ENCODE measurements around the gene ACTA1.
A peak's percentile ranks its signal among the peaks of the same experiment; 100 is the strongest.
"Not testable (repeated sequence)": the region's sequence is repeated elsewhere in the genome, so short reads cannot be mapped to it uniquely, and the experiment has no call there.

Gene ACTA1

DNA sequence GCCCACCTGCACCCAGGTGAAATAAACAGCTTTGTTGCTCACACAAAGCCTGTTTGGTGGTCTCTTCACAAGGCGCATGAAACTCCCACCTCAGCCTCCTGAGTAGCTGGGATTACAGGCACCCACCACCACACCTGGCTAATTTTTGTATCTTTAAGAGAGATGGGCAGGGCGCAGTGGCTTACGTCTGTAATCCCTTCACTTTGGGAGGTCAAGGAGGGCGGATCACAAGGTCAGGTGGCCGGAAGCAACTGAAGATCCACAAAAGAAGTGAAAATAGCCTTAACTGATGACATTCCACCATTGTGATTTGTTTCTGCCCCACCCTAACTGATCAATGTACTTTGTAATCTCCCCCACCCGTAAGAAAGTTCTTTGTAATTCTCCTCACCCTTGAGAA is 15.3 kb downstream of the ACTA1 start:
- WGBS = 56% methylated on average over 6 of the region's 6 CpGs
- not testable (repeated sequence) for H3K9me3 ChIP-seq (ENCODE audit: control insufficient read depth, low read length); H3K4me1 ChIP-seq (ENCODE audit: control insufficient read depth, insufficient read depth, low read depth, low read length); H2BK5ac ChIP-seq (ENCODE audit: low read depth, low read length, poor library complexity, severe bottlenecking); H2BK15ac ChIP-seq (ENCODE audit: low read depth, poor library complexity, severe bottlenecking); H3K4ac ChIP-seq (ENCODE audit: low read depth in 1 of 2, low read length in 2 of 2); H2AFZ ChIP-seq (ENCODE audit: low read depth, low read length); H3K4me3 ChIP-seq (ENCODE audit: insufficient read depth in 1 of 2, low read depth in 1 of 2, low read length in 2 of 2); H3K4me2 ChIP-seq (ENCODE audit: low read length, poor library complexity, severe bottlenecking); DNase-seq; H3K9ac ChIP-seq (ENCODE audit: low read length); H3K14ac ChIP-seq (ENCODE audit: low read length in 2 of 2); H4K91ac ChIP-seq (ENCODE audit: low read length); H2BK120ac ChIP-seq (ENCODE audit: low read depth, low read length); H2AK5ac ChIP-seq (ENCODE audit: low read length, severe bottlenecking); H3K79me1 ChIP-seq (replicated peaks; ENCODE audit: low read length, poor library complexity, severe bottlenecking); H3K23ac ChIP-seq (ENCODE audit: low read length in 2 of 2); H2BK12ac ChIP-seq (ENCODE audit: low read length in 2 of 2); H3K18ac ChIP-seq (ENCODE audit: low read depth in 1 of 2, low read length in 2 of 2); H4K8ac ChIP-seq (ENCODE audit: low read length); H3K36me3 ChIP-seq (ENCODE audit: control insufficient read depth in 1 of 2, insufficient read depth in 2 of 2, low read depth in 1 of 2, low read length in 2 of 2); H3K27ac ChIP-seq (ENCODE audit: low read length, poor library complexity, severe bottlenecking)
- H3K27me3 ChIP-seq (ENCODE audit: control insufficient read depth in 1 of 2, insufficient read depth in 1 of 2, low read length in 2 of 2) = peaks cover 9 to 17% of the 10 kb centered on the region in 2 experiments

DNA sequence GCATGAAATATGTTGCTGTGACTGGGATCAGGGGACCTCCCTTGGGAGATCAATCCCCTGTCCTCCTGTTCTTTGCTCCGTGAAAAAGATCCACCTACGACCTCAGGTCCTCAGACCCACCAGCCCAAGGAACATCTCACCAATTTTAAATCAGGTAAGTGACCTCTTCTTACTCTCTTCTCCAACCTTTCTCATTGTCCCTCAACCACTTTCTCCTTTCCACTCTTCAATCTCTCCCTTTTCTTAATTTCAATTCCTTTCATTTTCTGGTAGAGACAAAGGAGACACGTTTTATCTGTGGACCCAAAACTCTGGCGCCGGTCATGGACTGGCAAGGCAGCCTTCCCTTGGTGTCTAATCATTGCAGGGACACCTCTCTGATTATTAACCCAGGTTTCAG is 21.1 kb downstream of the ACTA1 start:
- not testable (repeated sequence) for H3K4me2 ChIP-seq (ENCODE audit: low read length, poor library complexity, severe bottlenecking); H2BK15ac ChIP-seq (ENCODE audit: low read depth, poor library complexity, severe bottlenecking); H3K14ac ChIP-seq (ENCODE audit: low read length in 2 of 2); H3K23ac ChIP-seq (ENCODE audit: low read length in 2 of 2); H3K79me1 ChIP-seq (replicated peaks; ENCODE audit: low read length, poor library complexity, severe bottlenecking); H3K4me3 ChIP-seq (ENCODE audit: insufficient read depth in 1 of 2, low read depth in 1 of 2, low read length in 2 of 2); H2BK5ac ChIP-seq (ENCODE audit: low read depth, low read length, poor library complexity, severe bottlenecking); H2BK120ac ChIP-seq (ENCODE audit: low read depth, low read length); H3K9me3 ChIP-seq (ENCODE audit: control insufficient read depth, low read length); DNase-seq; H3K18ac ChIP-seq (ENCODE audit: low read depth in 1 of 2, low read length in 2 of 2); H3K36me3 ChIP-seq (ENCODE audit: control insufficient read depth in 1 of 2, insufficient read depth in 2 of 2, low read depth in 1 of 2, low read length in 2 of 2); H2AK5ac ChIP-seq (ENCODE audit: low read length, severe bottlenecking); H4K91ac ChIP-seq (ENCODE audit: low read length); H2BK12ac ChIP-seq (ENCODE audit: low read length in 2 of 2); H3K4ac ChIP-seq (ENCODE audit: low read depth in 1 of 2, low read length in 2 of 2); H3K9ac ChIP-seq (ENCODE audit: low read length); H2AFZ ChIP-seq (ENCODE audit: low read depth, low read length); H3K27ac ChIP-seq (ENCODE audit: low read length, poor library complexity, severe bottlenecking); H4K8ac ChIP-seq (ENCODE audit: low read length)
- Histone ChIP-seq H3K4me1 (ENCODE audit: control insufficient read depth, insufficient read depth, low read depth, low read length) (peaks cover 14% of the 10 kb centered on the region), H3K27me3 (ENCODE audit: control insufficient read depth in 1 of 2, insufficient read depth in 1 of 2, low read length in 2 of 2) (peaks cover 25 to 43% of the 10 kb centered on the region in 2 experiments)
- WGBS = 93% methylated on average over 5 of the region's 5 CpGs

DNA sequence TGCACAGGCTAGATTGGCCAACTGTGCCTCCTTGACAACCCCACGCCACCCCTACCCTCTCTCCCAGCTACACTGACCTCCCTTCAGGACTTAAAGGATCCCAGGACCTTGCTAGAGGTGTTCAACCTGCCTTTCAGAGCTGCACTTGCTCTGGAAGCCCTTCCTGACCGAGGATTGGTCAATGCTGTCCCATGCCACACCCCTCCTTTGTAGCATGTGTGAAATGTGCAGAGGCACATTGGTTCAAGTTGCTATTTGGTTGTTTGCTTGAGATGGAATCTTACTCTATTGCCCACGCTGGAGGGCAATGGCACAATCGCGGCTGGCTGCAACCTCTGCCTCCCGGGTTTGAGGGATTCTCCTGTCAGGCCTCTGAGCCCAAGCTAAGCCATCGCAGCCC is 21.8 kb downstream of the ACTA1 start:
- Histone ChIP-seq H2BK120ac (ENCODE audit: low read depth, low read length) (no peak overlapping the region), H4K8ac (ENCODE audit: low read length) (no peak overlapping the region), H3K36me3 (ENCODE audit: control insufficient read depth in 1 of 2, insufficient read depth in 2 of 2, low read depth in 1 of 2, low read length in 2 of 2) (no peaks in the 10 kb centered on the region), H2AK5ac (ENCODE audit: low read length, severe bottlenecking) (no peak overlapping the region), H3K18ac (ENCODE audit: low read depth in 1 of 2, low read length in 2 of 2) (no peak overlapping the region), H3K9ac (ENCODE audit: low read length) (no peak overlapping the region), H4K91ac (ENCODE audit: low read length) (no peak overlapping the region), H2BK12ac (ENCODE audit: low read length in 2 of 2) (no peak overlapping the region), H3K9me3 (ENCODE audit: control insufficient read depth, low read length) (no peaks in the 10 kb centered on the region), H3K27ac (ENCODE audit: low read length, poor library complexity, severe bottlenecking) (no peak overlapping the region), H3K4me1 (ENCODE audit: control insufficient read depth, insufficient read depth, low read depth, low read length) (peaks cover 22% of the 10 kb centered on the region), H3K79me1 (replicated peaks; ENCODE audit: low read length, poor library complexity, severe bottlenecking) (no peaks in the 10 kb centered on the region), H3K4ac (ENCODE audit: low read depth in 1 of 2, low read length in 2 of 2) (no peak overlapping the region), H3K27me3 (ENCODE audit: control insufficient read depth in 1 of 2, insufficient read depth in 1 of 2, low read length in 2 of 2) (peaks cover 32 to 50% of the 10 kb centered on the region in 2 experiments), H3K14ac (ENCODE audit: low read length in 2 of 2) (no peak overlapping the region), H3K4me2 (ENCODE audit: low read length, poor library complexity, severe bottlenecking) (no peak overlapping the region), H3K4me3 (ENCODE audit: insufficient read depth in 1 of 2, low read depth in 1 of 2, low read length in 2 of 2) (no peak overlapping the region), H2AFZ (ENCODE audit: low read depth, low read length) (no peak overlapping the region), H2BK15ac (ENCODE audit: low read depth, poor library complexity, severe bottlenecking) (no peak overlapping the region), H3K23ac (ENCODE audit: low read length in 2 of 2) (peak overlapping the region in 1 of 2 experiments; percentile 46), H2BK5ac (ENCODE audit: low read depth, low read length, poor library complexity, severe bottlenecking) (no peak overlapping the region)
- no peak for DNase-seq
- 93% methylated on average over 7 of the region's 7 CpGs for WGBS

DNA sequence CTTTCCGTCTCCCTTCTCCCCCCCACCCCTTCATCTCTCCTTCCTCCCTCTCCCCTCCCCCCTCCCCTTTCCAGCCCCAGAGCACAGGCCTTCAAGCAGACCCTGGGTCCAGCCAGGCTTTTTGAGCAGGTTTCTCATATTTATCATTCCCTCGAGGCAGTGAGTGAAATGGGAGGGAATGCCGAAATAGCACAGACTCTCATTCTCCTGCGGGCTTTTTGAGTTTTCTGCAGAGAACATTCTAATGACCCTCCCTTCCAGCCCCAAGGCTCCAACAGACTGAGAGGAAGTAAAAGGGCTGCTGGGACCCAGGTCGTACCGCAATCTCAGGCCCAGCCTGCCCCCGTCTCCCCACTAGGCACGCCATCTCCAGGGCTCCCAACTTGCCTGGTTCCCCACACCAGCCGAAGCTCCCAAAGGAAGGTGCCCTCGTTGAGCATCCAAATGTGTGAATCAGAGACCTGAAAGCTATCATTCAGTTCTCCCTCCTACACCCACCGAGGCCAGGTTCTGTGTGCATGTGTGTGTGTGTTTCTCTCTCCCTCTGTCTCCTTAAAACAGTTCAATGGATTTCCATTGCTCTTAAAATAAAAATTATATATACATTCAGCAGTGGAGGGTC is 22.3 kb downstream of the ACTA1 start:
- Histone ChIP-seq H3K23ac (ENCODE audit: low read length in 2 of 2) (no peak overlapping the region), H3K4me3 (ENCODE audit: insufficient read depth in 1 of 2, low read depth in 1 of 2, low read length in 2 of 2) (no peak overlapping the region), H2AK5ac (ENCODE audit: low read length, severe bottlenecking) (no peak overlapping the region), H2BK12ac (ENCODE audit: low read length in 2 of 2) (no peak overlapping the region), H2BK5ac (ENCODE audit: low read depth, low read length, poor library complexity, severe bottlenecking) (no peak overlapping the region), H3K36me3 (ENCODE audit: control insufficient read depth in 1 of 2, insufficient read depth in 2 of 2, low read depth in 1 of 2, low read length in 2 of 2) (no peaks in the 10 kb centered on the region), H3K27me3 (ENCODE audit: control insufficient read depth in 1 of 2, insufficient read depth in 1 of 2, low read length in 2 of 2) (peaks cover 38 to 55% of the 10 kb centered on the region in 2 experiments), H3K9ac (ENCODE audit: low read length) (no peak overlapping the region), H3K4ac (ENCODE audit: low read depth in 1 of 2, low read length in 2 of 2) (no peak overlapping the region), H4K8ac (ENCODE audit: low read length) (no peak overlapping the region), H3K9me3 (ENCODE audit: control insufficient read depth, low read length) (no peaks in the 10 kb centered on the region), H3K4me1 (ENCODE audit: control insufficient read depth, insufficient read depth, low read depth, low read length) (peaks cover 22% of the 10 kb centered on the region), H4K91ac (ENCODE audit: low read length) (no peak overlapping the region), H3K79me1 (replicated peaks; ENCODE audit: low read length, poor library complexity, severe bottlenecking) (no peaks in the 10 kb centered on the region), H3K27ac (ENCODE audit: low read length, poor library complexity, severe bottlenecking) (no peak overlapping the region), H2BK120ac (ENCODE audit: low read depth, low read length) (no peak overlapping the region), H2AFZ (ENCODE audit: low read depth, low read length) (no peak overlapping the region), H3K4me2 (ENCODE audit: low read length, poor library complexity, severe bottlenecking) (no peak overlapping the region), H3K18ac (ENCODE audit: low read depth in 1 of 2, low read length in 2 of 2) (no peak overlapping the region), H2BK15ac (ENCODE audit: low read depth, poor library complexity, severe bottlenecking) (no peak overlapping the region), H3K14ac (ENCODE audit: low read length in 2 of 2) (no peak overlapping the region)
- 65% methylated on average over 9 of the region's 11 CpGs for WGBS
- no peak for DNase-seq

Data from mesenchymal stem cell (in vitro differentiated cells and primary cell).